Keratinocyte (primary cell): ENCODE data around the gene SPATA9. TPM values are rescaled to one million over a fixed set of nuclear protein-coding genes. Genes with fewer than 3 reads are reported as not detected.

Source experiments
- DNase-seq: peaks from one replicate; pipeline ENCODE4 v3.0.0-alpha.2; 2011; ENCODE audit warnings: low read depth, missing footprints, low spot score
- FAIRE-seq: peaks from 2 replicates; lab custom pipeline; 2011; peaks lifted over from hg19 to GRCh38; lab: Jason Lieb, UNC
- H2AFZ ChIP-seq: 2 replicates; pipeline ENCODE4 v1.6.0; 2012; ENCODE audit warnings: low read length, control low read depth, inconsistent platforms; ENCODE audit not compliant: control insufficient read depth
- H3K27ac ChIP-seq: 2 replicates; pipeline ENCODE4 v1.5.1; 2011; ENCODE audit warnings: low read length; ENCODE audit not compliant: control insufficient read depth, insufficient read depth
- H3K27me3 ChIP-seq: 3 replicates; pipeline ENCODE4 v1.6.0; 2011; ENCODE audit warnings: low read length; ENCODE audit not compliant: control insufficient read depth, insufficient read depth; ENCODE audit errors: extremely low read depth
- H3K36me3 ChIP-seq, 2 experiments: 2 replicates in 1 of 2; 3 replicates in 1 of 2; pipeline ENCODE4 v1.5.1; 2011; ENCODE audit warnings: low read length in 2 of 2, mild to moderate bottlenecking in 1 of 2; ENCODE audit not compliant: control insufficient read depth in 2 of 2, insufficient read depth in 2 of 2; ENCODE audit errors: extremely low read depth in 1 of 2
- H3K4me1 ChIP-seq: 3 replicates; pipeline ENCODE4 v1.5.1; 2011; ENCODE audit warnings: low read length; ENCODE audit not compliant: control insufficient read depth, insufficient read depth; ENCODE audit errors: extremely low read depth
- H3K4me2 ChIP-seq: 3 replicates; pipeline ENCODE4 v1.6.0; 2011; ENCODE audit warnings: low read depth, low read length; ENCODE audit not compliant: control insufficient read depth, insufficient read depth; ENCODE audit errors: extremely low read depth
- H3K4me3 ChIP-seq, 3 experiments: fragments of 200-600 bp in 1 of 3; sonication (generic) in 1 of 3; 2 replicates in 2 of 3; 3 replicates in 1 of 3; pipeline ENCODE4 v1.5.1; 2011 to 2016; ENCODE audit warnings: low read length in 3 of 3, mild to moderate bottlenecking in 3 of 3, control low read depth in 2 of 3, inconsistent platforms in 1 of 3, low read depth in 1 of 3, mixed read lengths in 1 of 3, mixed run types in 1 of 3, moderate library complexity in 1 of 3; ENCODE audit not compliant: control insufficient read depth in 2 of 3, insufficient read depth in 2 of 3; ENCODE audit errors: extremely low read depth in 1 of 3
- H3K79me2 ChIP-seq: 2 replicates; pipeline ENCODE4 v1.6.0; 2012; ENCODE audit warnings: low read length; ENCODE audit not compliant: control insufficient read depth, insufficient read depth
- H3K9ac ChIP-seq: 3 replicates; pipeline ENCODE4 v1.6.0; 2011; ENCODE audit warnings: low read length; ENCODE audit not compliant: control insufficient read depth, insufficient read depth; ENCODE audit errors: extremely low read depth
- H3K9me1 ChIP-seq: 3 replicates; pipeline ENCODE4 v1.6.0; 2011; ENCODE audit warnings: low read length; ENCODE audit not compliant: control insufficient read depth, insufficient read depth; ENCODE audit errors: extremely low read depth
- H3K9me3 ChIP-seq: 2 replicates; pipeline ENCODE4 v1.5.1; 2012; ENCODE audit warnings: low read depth, low read length; ENCODE audit not compliant: control insufficient read depth
- H4K20me1 ChIP-seq: 3 replicates; pipeline ENCODE4 v1.6.0; 2011; ENCODE audit warnings: low read length; ENCODE audit not compliant: control insufficient read depth, insufficient read depth; ENCODE audit errors: extremely low read depth
- EZH2 ChIP-seq: IDR thresholded peaks from one replicate; pipeline ENCODE4 v1.6.1; 2012; ENCODE audit warnings: inconsistent platforms, mild to moderate bottlenecking, low read length, moderate library complexity
- dilution Hi-C: fragments of 300-500 bp; cut with MboI; formaldehyde crosslinking; loops from one replicate; pipeline ENCODE4 v1.7.0; 2020; ENCODE audit warnings: low sequenced_read_pairs; ENCODE audit not compliant: extremely low pct_ligation_motif_present
- polyA plus RNA-seq, 5 experiments: library from polyadenylated mRNA; depleted of rRNA in 3 of 5; stranded (reverse) in 3 of 5; stranded (forward) in 1 of 5; unstranded in 1 of 5; fragments of >200 nt; gene quantifications; 1 replicate in 1 of 5; 2 replicates in 3 of 5; 3 replicates in 1 of 5; pipeline versions ENCODE4 v1.2.1 to v1.2.3, GENCODE V29; 2011 to 2012; ENCODE audit warnings: missing spikeins in 2 of 5, low read depth in 1 of 5, low replicate concordance in 1 of 5
- TF ChIP-seq, protein P1 (sequence below), 3 experiments: IDR thresholded peaks in 1 of 3; conservative IDR thresholded peaks in 1 of 3; optimal IDR thresholded peaks in 1 of 3; 2 replicates in 2 of 3; 3 replicates in 1 of 3; pipeline versions ENCODE3 to v1.5.1; 2011; ENCODE audit warnings: low read length in 3 of 3, mild to moderate bottlenecking in 3 of 3, moderate library complexity in 2 of 3, control low read depth in 1 of 3, inconsistent platforms in 1 of 3; ENCODE audit not compliant: insufficient read depth in 2 of 3; ENCODE audit errors: extremely low read depth in 1 of 3

Gene SPATA9
- polyA plus RNA-seq, 1 donor (not counting 4 experiments of a cell fraction or from before 2014, with no cell fraction given): not detected

DNA sequence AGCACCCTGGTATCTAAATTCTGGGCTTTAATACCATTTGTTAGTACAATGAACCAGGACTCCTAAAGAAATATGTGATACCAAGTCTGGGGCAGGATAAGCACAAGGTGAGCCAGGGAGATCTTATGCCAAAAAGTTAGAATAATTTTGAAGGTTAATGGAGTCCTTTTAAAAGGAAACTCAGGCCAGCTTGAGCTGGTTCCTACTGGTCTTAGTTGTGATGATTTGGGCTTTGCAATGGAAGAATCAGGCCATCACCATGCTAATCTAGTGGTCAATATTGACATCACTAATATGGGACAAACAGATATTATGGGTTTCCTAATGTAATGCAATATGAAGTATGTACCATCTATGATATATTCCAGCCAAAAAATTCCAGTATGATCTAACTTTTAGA lies 7.5 kb upstream of the SPATA9 start:
- FAIRE-seq (no peak), DNase-seq (no peak)
- Histone ChIP-seq H3K27me3 (no peaks in the 10 kb centered on the region), H3K36me3 (no peaks in the 10 kb centered on the region), H3K4me1 (no peaks in the 10 kb centered on the region), H2AFZ (no peak overlapping the region), H4K20me1 (no peaks in the 10 kb centered on the region), H3K79me2 (no peaks in the 10 kb centered on the region), H3K9ac (no peak overlapping the region), H3K4me2 (no peak overlapping the region), H3K9me3 (no peaks in the 10 kb centered on the region), H3K9me1 (no peaks in the 10 kb centered on the region), H3K4me3 (no peak overlapping the region), H3K27ac (no peak overlapping the region)
- dilution Hi-C loops: no loop called here
- TF ChIP-seq EZH2: no peak
- TF ChIP-seq, protein P1, sequence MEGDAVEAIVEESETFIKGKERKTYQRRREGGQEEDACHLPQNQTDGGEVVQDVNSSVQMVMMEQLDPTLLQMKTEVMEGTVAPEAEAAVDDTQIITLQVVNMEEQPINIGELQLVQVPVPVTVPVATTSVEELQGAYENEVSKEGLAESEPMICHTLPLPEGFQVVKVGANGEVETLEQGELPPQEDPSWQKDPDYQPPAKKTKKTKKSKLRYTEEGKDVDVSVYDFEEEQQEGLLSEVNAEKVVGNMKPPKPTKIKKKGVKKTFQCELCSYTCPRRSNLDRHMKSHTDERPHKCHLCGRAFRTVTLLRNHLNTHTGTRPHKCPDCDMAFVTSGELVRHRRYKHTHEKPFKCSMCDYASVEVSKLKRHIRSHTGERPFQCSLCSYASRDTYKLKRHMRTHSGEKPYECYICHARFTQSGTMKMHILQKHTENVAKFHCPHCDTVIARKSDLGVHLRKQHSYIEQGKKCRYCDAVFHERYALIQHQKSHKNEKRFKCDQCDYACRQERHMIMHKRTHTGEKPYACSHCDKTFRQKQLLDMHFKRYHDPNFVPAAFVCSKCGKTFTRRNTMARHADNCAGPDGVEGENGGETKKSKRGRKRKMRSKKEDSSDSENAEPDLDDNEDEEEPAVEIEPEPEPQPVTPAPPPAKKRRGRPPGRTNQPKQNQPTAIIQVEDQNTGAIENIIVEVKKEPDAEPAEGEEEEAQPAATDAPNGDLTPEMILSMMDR (optimal IDR thresholded peaks at IDR 0.05 in 1 of 3, IDR thresholded peaks at IDR 0.05 in 1 of 3, conservative IDR thresholded peaks at IDR 0.05 in 1 of 3; ENCODE audit: extremely low read depth in 1 of 3, insufficient read depth in 2 of 3, low read length in 3 of 3): no peak

DNA sequence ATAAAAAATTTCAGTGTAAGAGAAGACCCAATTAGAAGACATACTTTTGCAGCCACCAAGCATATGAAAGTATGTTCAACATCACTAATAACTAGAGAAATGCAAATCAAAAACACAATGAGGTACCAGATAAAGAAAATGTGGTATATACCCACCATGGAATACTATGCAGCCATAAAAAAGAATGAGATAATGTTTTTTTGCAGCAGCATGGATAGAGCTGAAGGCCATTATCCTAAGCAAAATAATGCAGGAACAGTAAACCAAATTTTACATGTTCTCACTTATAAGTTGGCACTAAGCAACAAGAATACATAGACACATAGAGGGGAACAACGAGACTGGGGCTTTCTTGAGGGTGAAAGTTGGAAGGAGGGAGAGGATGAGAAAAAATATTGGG lies 6.9 kb upstream of the SPATA9 start:
- no peak overlapping the region for H3K4me3 ChIP-seq
- FAIRE-seq: no peak
- no peaks in the 10 kb centered on the region for H3K79me2 ChIP-seq
- H3K9me1 ChIP-seq: no peaks in the 10 kb centered on the region
- H4K20me1 ChIP-seq: no peaks in the 10 kb centered on the region
- H3K27me3 ChIP-seq: no peaks in the 10 kb centered on the region
- TF ChIP-seq, protein P1 (optimal IDR thresholded peaks at IDR 0.05 in 1 of 3, IDR thresholded peaks at IDR 0.05 in 1 of 3, conservative IDR thresholded peaks at IDR 0.05 in 1 of 3; ENCODE audit: extremely low read depth in 1 of 3, insufficient read depth in 2 of 3, low read length in 3 of 3): no peak
- TF ChIP-seq EZH2: no peak
- no peaks in the 10 kb centered on the region for H3K9me3 ChIP-seq
- H3K4me2 ChIP-seq: no peak overlapping the region
- H3K9ac ChIP-seq: no peak overlapping the region
- H3K4me1 ChIP-seq: no peaks in the 10 kb centered on the region
- no peak for DNase-seq
- no peak overlapping the region for H2AFZ ChIP-seq
- dilution Hi-C loops: no loop called here
- H3K36me3 ChIP-seq: no peaks in the 10 kb centered on the region
- no peak overlapping the region for H3K27ac ChIP-seq
